GM11168 (cell line): ENCODE results near the gene CRTAP.
"Not testable (repeated sequence)": the region's sequence is repeated elsewhere in the genome, so short reads cannot be mapped to it uniquely, and the experiment has no call there.

Experiments used
- in situ Hi-C: fragments of 300-500 bp; cut with MboI; formaldehyde crosslinking; loops from one replicate; pipeline ENCODE4 v1.12.0; 2022; ENCODE audit warnings: low sequenced_read_pairs; ENCODE audit not compliant: unreplicated experiment

The CRTAP gene

DNA sequence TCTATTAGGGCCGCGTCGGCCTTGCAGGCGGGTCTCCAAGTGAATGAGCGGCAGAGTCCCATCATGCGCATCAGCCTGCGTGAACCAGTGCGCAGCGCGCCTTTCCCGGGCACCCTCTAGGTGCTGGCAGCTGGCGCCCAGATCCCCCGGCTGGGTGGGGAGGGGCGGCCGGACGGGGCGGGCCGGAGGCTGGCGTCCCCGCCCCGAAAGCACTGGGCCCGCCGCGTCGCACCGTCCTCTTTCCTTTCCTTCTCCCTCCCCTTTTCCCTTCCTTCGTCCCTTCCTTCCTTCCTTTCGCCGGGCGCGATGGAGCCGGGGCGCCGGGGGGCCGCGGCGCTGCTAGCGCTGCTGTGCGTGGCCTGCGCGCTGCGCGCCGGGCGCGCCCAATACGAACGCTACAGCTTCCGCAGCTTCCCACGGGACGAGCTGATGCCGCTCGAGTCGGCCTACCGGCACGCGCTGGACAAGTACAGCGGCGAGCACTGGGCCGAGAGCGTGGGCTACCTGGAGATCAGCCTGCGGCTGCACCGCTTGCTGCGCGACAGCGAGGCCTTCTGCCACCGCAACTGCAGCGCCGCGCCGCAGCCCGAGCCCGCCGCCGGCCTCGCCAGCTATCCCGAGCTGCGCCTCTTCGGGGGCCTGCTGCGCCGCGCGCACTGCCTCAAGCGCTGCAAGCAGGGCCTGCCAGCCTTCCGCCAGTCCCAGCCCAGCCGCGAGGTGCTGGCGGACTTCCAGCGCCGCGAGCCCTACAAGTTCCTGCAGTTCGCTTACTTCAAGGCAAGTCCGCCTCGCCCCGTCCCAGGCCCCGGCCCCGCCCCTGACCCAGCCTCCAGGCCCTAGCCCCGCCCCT, at the start of gene CRTAP:
Gene CRTAP (plus strand): TSS at position 243 of the 850 bp plus-strand sequence. CDS start 64 bp downstream, at position 307.
- in situ Hi-C loops = loop anchor here (10.0 kb wide), 1 partner anchor 261 kb away; no protein-coding TSS in a partner anchor

DNA sequence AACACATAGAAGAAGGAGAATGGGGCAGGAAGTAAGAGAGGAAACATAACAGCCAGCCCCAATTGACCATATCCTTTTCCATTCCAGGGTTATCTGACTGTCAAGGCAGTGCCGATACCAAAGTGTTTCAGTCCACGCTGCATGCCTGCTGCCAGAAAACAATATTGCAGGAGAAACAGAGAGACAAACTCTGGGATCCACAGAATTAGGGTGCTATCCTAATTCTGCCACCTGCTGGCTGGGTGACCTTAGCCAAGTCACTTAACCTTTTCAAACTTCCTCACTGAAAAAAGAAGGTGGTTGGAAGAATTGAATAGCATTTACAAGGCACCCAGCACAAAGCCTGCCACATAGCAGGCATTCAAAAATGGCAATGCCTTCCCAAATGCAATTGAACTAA, 48.9 kb upstream of the CRTAP start:
- in situ Hi-C loops = no loop called here

DNA sequence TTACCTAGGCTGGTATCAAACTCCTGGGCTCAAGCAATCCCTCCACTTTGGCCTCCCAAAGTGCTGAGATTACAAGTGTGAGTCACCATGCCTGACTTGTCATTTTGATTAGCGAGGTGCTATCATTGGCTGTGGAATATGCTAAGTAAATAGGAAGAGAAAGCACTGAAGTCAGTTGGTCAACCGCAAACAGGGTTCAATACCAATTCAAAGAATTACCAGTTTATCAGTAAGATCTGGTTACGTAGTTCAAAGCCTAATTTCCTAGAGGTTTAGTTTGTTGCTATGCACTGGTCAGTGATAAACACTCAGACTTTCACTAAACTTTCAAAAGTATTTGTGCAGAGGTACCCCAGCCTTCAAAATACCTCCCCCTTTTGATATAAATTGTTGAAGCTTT, 46.3 kb upstream of the CRTAP start:
- in situ Hi-C loops = no loop called here

DNA sequence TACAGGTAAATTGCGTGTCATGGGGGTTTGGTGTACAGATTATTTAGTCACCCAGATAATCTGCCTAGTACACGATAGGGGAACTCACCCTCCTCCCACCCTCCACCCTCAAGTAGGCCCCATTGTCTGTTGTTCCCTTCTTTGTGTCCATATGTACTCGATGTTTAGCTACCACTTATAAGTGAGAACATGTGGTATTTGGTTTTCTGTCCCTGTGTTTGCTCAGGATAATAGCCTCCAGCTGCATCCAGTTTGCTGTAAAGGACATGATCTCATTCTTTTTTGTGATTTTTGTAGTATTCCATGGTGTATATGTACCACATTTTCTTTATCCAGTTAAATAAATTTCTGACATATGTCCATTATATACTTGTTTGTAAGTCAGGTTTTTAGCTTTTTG, 44.0 kb upstream of the CRTAP start:
- in situ Hi-C loops = not testable (repeated sequence)

DNA sequence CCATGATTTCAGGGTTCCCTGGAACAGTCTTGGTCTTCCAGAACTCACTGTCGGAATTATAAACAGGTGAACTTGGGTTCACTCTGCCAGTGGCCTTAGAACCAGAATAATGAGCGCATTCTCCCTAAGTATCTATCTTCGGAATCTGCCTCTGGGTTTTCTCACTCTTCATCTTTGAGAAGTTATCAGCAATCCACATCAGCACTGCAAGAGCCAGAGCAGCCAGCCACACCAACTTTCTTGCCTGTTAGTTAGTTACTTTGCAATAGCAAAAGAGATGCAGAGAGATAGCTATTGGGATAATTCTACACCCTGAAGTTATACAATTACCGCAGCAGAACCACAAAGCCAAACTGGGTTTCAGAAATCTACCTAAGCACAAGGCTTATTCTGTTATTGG, 42.6 kb upstream of the CRTAP start:
- in situ Hi-C loops = no loop called here

DNA sequence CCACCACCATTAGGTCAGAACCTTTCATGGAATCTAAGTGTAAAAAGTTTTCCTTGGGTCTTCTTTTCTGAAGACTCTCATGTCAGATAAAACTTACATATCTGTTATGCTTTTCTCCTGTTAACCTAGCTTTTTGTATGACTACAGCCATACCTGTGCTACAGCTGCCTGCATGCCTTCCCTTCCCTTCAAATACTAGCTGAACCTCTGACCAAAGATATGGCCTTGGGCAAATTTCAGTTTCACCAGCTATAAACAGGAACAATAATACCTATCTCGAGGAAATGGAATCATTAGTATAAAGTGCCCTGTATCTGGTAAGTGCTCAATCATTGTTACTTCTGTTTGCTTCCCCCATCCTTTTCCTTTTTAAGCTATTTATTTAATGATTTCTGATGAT, 41.9 kb upstream of the CRTAP start:
- in situ Hi-C loops = no loop called here

DNA sequence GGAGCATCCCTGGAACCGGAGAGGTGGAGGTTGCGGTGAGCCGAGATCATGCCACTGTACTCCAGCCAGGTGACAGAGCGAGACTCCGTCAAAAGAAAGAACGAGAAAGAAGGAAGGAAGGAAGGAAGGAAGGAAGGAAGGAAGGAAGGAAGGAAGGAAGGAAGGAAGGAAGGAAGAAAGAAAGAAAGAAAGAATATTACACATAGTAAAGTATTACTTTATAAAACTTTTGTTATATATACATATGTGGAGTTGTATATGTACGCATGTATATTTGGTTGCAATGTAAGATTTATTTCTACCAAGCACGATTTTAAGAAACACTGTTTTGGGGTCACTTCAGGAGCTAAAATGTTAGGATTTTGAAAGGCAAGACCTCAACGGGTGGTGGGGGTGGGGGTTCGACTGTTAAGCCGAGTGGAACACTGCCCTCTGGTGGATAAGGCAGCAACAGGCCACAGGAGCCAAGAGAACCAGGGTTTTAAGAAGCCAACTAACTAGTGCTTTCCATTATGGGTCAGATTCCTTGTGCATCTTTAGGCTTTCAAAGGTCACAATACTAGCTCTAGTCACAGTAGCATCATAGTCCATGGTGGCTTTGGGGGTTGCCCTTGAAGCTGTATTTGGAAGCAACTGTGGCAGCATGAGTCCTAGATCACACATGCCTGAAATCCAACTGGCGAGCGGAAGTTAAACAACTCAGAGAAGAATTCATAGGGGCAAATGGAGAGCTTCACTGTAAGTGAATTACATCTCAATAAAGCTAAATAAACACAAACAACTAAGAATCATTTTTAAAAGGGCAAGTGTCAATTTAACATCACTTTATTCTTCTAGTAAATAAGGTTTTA, 39.4 kb upstream of the CRTAP start:
- in situ Hi-C loops = no loop called here

DNA sequence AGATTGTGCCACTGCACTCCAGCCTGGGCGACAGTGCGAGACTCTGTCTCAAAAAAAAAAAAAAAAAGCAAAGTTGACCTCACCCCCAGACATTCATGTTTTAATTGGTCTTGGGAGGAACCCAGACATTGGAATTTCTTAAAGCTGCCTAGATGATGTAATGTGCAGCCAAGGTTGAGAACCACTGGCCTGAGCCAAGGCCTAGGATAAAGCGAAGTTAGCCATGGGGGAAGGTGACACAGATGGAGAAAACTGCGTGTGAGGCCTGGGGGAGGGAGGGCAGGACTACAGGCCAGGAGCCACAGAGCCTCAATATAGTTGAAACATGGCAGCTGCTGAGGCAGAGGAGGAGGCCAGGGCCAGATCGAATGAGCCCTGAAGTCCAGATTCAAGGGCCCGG, 37.8 kb upstream of the CRTAP start:
- in situ Hi-C loops = no loop called here

DNA sequence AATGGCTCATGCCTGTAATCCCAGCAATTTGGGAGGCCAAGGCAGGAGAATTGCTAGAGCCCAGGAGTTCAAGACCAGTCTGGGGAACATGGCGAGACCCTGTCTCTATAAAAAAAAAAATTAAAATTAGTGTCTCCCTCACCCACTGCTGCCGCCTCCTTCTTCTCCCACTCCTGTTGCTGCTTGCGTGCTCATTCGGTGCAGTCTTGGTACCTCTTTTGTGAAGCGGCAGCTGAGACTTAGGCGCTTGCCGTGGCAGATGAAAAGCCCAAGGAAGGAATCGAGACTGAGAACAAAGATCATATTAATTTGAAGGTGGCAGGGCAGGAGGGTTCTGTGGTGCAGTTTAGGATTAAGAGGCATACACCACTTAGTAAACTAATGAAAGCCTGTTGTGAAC, 36.9 kb upstream of the CRTAP start:
- in situ Hi-C loops = no loop called here

DNA sequence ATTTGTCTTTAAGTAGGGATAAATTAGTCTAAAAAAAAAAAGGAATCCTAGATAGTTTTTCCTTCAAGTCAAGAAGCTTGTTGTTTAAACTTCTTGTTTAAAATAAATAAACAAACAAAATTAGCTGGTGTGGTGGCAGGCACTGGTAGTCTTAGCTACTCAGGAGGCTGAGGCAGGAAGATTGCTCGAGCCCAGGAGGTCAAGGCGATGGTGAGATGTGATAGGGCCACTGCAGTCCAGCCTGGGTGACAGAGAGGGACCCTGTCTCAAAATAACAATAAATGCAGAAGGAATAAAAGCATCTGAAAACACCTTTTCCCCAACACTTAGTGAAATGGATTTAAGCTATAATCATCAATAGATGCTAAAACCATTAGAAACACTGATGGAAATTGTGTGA, 35.8 kb upstream of the CRTAP start:
- in situ Hi-C loops = no loop called here

DNA sequence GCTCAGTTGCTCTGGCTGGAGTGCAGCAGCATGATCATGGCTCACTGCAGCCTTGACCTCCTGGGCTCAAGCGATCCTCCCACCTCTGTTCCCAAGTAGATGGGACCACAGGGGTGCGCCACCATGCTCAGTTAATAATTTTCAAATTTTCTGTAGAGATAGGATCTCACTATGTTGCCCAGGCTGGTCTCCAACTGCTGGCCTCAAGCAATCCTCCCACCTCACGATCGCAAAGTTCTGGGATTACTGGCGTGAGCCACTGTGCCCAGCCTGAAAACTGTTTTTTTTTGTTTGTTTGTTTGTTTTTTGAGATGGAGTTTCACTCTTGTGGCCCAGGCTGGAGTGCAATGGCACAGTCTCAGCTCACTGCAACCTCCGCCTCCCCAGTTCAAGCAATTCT, 34.0 kb upstream of the CRTAP start:
- in situ Hi-C loops = loop anchor here (5.0 kb wide), 1 partner anchor 128 kb away; the partner anchor contains the start of gene CCR4

DNA sequence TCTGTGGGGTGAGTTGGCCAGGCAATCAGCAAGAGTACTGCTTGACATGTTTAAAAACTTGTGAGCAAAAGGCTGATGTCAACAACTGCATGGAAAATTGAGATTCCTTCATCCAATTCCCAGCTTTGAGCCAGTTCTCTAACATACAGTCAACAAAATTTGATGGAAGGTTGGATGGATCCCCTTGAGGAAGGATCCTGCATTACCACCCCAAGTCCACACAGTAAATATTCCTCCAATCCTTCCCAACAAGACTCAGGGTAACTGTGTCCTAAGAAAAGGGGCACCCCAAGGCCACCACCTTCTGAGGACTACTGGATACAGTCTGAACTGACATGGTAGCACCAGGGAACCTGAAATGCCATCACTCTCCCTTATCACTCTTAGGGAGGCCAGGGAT, 32.0 kb upstream of the CRTAP start:
- in situ Hi-C loops = loop anchor here (5.0 kb wide), 1 partner anchor 130 kb away; the partner anchor contains the start of gene CCR4

DNA sequence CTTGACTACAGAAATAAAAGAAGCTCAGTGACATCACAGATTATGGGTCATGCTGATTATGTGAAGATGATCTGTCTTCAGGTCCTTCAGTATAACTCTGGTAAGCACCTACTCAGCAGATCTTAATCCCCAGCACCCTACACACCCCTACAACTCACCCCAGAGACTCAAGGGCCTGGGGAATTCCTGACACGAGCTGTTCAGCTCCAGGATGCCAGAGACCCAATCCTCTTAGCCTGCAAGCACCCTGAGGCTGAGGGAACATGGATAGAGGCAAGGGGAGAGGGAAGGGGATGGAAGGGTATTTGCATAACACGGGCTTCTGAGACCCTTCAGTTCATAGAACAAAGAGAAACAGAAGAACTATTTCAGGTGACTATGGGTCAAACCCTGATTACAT, 29.9 kb upstream of the CRTAP start:
- in situ Hi-C loops = loop anchor here (5.0 kb wide), 1 partner anchor 132 kb away; the partner anchor contains the start of gene CCR4

DNA sequence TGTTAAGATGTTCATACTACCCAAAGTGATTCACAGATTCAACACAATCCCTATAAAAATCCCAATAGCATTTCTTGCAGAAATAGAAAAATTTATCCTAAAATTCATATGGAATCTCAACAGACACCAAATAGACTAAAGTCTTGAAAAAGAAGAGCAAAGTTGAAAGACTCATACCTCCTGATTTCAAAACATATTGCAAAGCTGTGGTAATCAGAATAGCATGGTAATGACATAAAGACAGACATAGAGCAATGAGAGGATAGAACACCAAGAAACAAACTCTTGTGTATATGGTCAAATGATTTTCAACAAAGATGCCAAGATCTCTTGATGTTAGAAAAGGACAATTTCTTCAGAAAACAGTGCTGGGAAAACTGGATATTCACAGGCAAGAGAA, 25.1 kb upstream of the CRTAP start:
- in situ Hi-C loops = no loop called here

DNA sequence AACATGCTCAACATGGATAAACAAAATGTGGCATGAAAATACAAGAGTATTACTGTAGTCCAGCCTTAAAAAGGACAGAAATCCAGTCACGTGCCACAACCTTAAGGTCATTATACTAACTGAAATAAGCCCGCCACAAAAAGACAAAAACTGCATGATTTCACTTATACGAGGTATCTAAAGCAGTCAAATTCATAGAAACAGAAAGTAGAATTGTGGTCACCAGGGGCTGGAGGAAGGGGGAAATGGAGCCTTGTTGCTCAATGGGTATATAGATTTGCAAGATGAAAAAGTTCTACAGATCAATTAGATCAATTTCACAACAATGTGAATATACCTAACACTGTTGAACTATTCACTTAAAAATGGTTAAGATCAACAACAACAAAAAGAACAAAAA, 24.3 kb upstream of the CRTAP start:
- in situ Hi-C loops = no loop called here

DNA sequence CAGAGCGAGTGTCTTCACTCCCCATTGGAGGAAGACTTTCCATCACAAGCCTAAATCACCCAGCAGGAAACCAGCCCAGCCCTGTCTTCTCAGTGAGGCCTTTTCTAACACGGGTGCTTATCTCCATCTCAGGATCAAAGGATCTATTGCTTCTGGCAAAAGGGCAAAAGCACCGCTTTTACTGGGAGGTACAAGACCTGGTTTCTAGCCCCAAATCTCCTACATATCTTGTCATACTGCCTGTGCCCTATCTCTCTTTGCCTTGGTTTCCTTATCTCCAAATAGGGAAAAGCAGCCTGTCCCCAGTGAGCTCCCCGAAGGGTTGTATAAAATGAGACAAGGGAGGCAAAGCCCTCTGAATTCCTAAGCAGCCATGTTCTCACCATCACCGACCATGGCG, 22.1 kb upstream of the CRTAP start:
- in situ Hi-C loops = no loop called here

DNA sequence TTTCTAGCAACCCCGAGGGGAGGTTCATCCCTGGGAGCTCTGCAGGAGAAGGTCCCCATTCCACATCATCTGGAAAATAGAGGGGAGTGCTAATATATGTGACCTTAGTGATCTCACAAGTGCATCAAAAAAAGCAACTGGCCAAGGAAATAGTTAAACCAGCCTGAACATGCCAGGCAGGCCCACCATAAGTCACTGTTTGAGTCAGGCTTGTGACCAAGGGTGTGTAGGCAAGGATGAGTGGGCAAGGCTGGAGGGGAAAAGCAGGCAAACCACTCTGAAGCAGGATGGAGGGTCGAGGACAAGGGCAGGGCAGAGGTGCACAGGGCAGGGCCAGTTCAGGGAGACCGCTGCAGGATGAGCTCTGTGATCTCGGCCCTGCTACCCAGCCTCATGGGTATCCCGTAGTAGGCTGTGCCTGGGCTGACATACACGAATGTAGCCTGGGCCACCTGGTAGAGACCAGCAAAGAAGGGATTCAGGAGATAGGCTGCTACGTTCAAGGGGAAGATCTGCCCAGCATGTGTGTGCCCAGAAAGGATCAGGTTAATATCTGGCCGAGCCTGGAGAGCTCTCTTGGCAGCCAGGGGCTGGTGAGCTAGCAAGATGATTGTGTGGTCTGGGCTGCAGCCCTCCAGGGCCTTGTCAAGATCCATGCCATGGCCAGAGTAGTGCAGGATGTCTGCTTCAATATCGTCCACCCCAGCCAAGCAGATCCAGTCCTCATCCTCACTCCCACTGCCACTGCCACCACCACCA, 21.1 kb upstream of the CRTAP start:
- in situ Hi-C loops = no loop called here

DNA sequence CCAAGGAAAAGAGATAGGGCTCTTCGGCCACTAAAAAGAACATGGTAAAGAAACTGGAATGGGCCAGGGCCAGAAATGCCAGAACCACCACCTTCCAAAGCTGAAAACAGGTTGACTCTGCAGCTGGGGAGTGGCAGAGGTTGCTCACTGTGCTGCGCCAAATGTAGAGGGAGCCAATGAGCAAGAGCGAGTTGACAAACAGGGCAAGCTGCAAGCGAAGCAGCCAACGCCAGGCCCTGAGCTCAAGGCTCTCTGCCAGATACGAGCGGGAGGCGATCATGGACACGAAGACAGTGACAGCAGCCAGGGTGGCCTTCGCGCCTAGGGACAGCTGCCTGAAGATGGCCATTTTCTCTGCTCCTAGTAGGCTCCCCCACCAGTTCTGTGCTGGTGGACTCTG, 20.0 kb upstream of the CRTAP start:
- in situ Hi-C loops = no loop called here

DNA sequence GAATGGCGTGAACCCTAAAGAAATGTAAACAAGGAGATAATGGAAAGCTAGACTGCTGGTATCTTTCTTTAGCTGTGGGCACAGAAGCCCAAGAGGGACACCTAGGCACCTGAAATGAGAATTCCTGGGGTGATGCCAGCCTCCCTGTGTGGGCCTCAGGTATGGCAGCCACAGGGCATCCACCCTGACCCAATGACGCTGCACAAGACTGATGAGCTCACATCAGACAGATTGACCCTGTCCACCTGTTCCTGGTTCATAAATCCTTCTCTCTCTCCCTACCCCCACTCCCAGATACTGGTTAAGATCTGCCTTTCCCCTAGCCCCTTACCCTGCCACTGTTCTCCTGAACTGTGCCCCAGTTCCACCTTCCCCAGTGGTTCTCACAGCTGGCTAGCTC, 18.4 kb upstream of the CRTAP start:
- in situ Hi-C loops = no loop called here

DNA sequence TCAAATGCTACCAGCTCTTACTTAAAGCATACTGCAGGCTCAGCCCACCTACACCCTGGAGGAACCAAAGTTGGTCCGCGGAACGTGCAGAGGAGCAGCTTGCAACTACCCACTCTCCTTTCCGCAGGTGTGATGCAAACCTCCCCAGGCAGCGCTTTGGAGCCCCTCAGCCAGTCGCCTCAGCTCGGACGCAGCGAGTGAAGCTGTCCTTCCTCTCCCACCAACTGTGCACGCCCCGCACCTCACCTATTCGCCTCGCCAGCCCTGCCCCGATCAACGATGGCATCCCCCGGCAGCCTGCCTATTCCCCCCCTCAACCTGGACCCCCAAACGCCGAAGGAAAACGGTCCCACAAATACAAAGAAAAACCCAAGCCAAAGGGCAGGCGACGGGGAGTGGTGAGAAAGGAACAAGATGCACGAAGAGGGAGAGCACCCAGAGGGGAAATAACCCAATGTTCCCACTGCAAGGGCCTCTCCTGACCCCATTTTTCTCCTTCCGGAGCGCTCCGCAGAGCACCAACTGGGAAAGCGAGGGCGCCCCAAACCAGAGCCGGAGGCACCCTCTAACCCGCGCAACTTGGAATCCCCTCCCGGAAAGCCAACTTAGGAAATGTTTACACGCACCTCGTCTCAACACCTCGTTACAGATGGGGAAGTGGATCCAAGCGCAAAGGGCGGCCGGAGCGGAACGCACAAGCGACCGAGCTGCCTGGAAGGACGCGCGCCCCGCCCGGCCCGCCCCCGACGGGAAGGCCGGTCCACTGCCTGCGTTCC, 17.5 kb upstream of the CRTAP start:
- in situ Hi-C loops = no loop called here
